ENCODE measurements around the gene YTHDC1. TPM values are rescaled to one million over a fixed set of nuclear protein-coding genes. Genes with fewer than 3 reads are reported as not detected.
A peak's percentile ranks its signal among the peaks of the same experiment; 100 is the strongest.

Gene YTHDC1
- total RNA-seq, 1 experiment from 2014 or later = 69.3 TPM

DNA sequence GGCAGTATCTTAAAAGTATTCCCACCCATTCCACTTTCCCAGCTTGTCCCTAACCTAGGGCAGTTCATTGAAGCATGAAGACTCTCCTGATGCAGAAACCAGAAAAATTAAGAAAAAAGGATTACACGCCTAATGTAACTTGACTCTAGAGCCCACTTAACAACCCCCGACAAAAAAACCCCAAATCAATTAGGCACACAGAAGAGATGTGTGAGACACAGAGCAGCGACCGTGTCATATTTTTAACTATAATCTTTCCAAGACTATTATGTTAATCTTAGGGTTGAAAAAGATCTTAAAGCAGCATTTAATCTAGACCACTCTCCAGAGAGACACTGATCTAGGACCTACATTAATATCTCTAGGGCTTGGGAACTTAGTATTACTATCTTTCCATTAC is 1.3 kb downstream of the YTHDC1 start:
- Histone ChIP-seq H3K4me2 (ENCODE audit: low read depth, low read length, poor library complexity, severe bottlenecking) (peak overlapping the region; percentile 70), H4K20me1 (ENCODE audit: insufficient read depth, low read depth, low read length) (peaks cover 53% of the 10 kb centered on the region), H3K9ac (ENCODE audit: low read length) (peak overlapping the region; percentile 85), H3K4me1 (ENCODE audit: low read length) (peaks cover 48% of the 10 kb centered on the region), H3K79me2 (ENCODE audit: low read length) (peaks cover 62% of the 10 kb centered on the region), H3K27me3 (ENCODE audit: low read length) (no peaks in the 10 kb centered on the region), H3K27ac (ENCODE audit: low read length) (peak overlapping the region; percentile 63), H2AFZ (ENCODE audit: low read length) (no peak overlapping the region), H3K9me3 (ENCODE audit: low read length) (no peaks in the 10 kb centered on the region), H3K4me3 (ENCODE audit: low read length) (peak overlapping the region; percentile 83), H3K9me2 (replicated peaks; ENCODE audit: insufficient read depth, low read length) (no peaks in the 10 kb centered on the region; the same call in 1 of the 2 replicates), H3K36me3 (ENCODE audit: insufficient read depth, low read length) (peaks cover 10% of the 10 kb centered on the region; the same call in 1 of the 2 replicates)
- DNase-seq = peak; percentile 60

- Histone ChIP-seq H3K27ac (ENCODE audit: low read length) (no peak overlapping the region), H3K36me3 (ENCODE audit: insufficient read depth, low read length) (peaks cover 10% of the 10 kb centered on the region; the same call in 1 of the 2 replicates), H3K4me2 (ENCODE audit: low read depth, low read length, poor library complexity, severe bottlenecking) (peak overlapping the region; percentile 70), H3K79me2 (ENCODE audit: low read length) (peaks cover 69% of the 10 kb centered on the region), H4K20me1 (ENCODE audit: insufficient read depth, low read depth, low read length) (peaks cover 53% of the 10 kb centered on the region), H3K4me1 (ENCODE audit: low read length) (peaks cover 50% of the 10 kb centered on the region), H3K9ac (ENCODE audit: low read length) (peak overlapping the region; percentile 85), H3K27me3 (ENCODE audit: low read length) (no peaks in the 10 kb centered on the region), H2AFZ (ENCODE audit: low read length) (no peak overlapping the region), H3K9me3 (ENCODE audit: low read length) (no peaks in the 10 kb centered on the region), H3K4me3 (ENCODE audit: low read length) (peak overlapping the region; percentile 83), H3K9me2 (replicated peaks; ENCODE audit: insufficient read depth, low read length) (no peaks in the 10 kb centered on the region; the same call in 1 of the 2 replicates)
- DNase-seq = no peak
Observed at GRCh38 chr4:68347845-68348244, 2.0 kb downstream of the YTHDC1 start.

- peaks cover 64% of the 10 kb centered on the region for H3K4me1 ChIP-seq (ENCODE audit: low read length)
- no peaks in the 10 kb centered on the region; the same call in 1 of the 2 replicates for H3K9me2 ChIP-seq (replicated peaks; ENCODE audit: insufficient read depth, low read length)
- H3K4me2 ChIP-seq (ENCODE audit: low read depth, low read length, poor library complexity, severe bottlenecking) = peak overlapping the region; percentile 70
- no peaks in the 10 kb centered on the region for H3K9me3 ChIP-seq (ENCODE audit: low read length)
- peaks cover 83% of the 10 kb centered on the region for H3K79me2 ChIP-seq (ENCODE audit: low read length)
- H3K27me3 ChIP-seq (ENCODE audit: low read length) = no peaks in the 10 kb centered on the region
- no peak overlapping the region for H2AFZ ChIP-seq (ENCODE audit: low read length)
- no peak overlapping the region for H3K9ac ChIP-seq (ENCODE audit: low read length)
- peaks cover 10% of the 10 kb centered on the region; the same call in 1 of the 2 replicates for H3K36me3 ChIP-seq (ENCODE audit: insufficient read depth, low read length)
- no peak for DNase-seq
- peaks cover 60% of the 10 kb centered on the region for H4K20me1 ChIP-seq (ENCODE audit: insufficient read depth, low read depth, low read length)
- H3K27ac ChIP-seq (ENCODE audit: low read length) = no peak overlapping the region
- H3K4me3 ChIP-seq (ENCODE audit: low read length) = no peak overlapping the region
Observed at GRCh38 chr4:68346461-68346860, 3.4 kb downstream of the YTHDC1 start.

DNA sequence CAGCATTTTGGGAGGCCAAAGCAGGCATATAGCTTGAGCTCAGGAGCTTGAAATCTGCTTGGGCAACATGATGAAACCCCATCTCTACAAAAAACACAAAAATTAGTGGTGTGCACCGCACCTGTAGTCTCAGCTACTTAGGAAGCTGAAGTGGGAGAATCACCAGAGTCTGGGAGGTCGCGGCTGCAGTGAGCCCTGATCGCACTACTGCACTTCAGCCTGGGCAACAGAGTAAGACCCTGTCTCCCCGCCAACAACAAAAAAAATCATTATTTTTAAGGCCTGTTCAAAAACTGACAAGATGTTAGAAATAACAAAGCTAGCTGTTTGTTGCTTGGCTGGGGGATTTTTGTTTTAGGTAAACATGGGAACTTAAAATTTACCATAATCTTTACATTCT is 5.1 kb downstream of the YTHDC1 start:
- peaks cover 75% of the 10 kb centered on the region for H3K4me1 ChIP-seq (ENCODE audit: low read length)
- no peaks in the 10 kb centered on the region for H3K27me3 ChIP-seq (ENCODE audit: low read length)
- no peak overlapping the region for H3K9ac ChIP-seq (ENCODE audit: low read length)
- H3K4me3 ChIP-seq (ENCODE audit: low read length) = no peak overlapping the region
- H3K36me3 ChIP-seq (ENCODE audit: insufficient read depth, low read length) = peaks cover 10% of the 10 kb centered on the region; the same call in 1 of the 2 replicates
- peaks cover 100% of the 10 kb centered on the region for H3K79me2 ChIP-seq (ENCODE audit: low read length)
- H3K27ac ChIP-seq (ENCODE audit: low read length) = no peak overlapping the region
- peaks cover 63% of the 10 kb centered on the region for H4K20me1 ChIP-seq (ENCODE audit: insufficient read depth, low read depth, low read length)
- DNase-seq = no peak
- H3K9me2 ChIP-seq (replicated peaks; ENCODE audit: insufficient read depth, low read length) = no peaks in the 10 kb centered on the region
- no peak overlapping the region for H3K4me2 ChIP-seq (ENCODE audit: low read depth, low read length, poor library complexity, severe bottlenecking)
- no peaks in the 10 kb centered on the region for H3K9me3 ChIP-seq (ENCODE audit: low read length)
- no peak overlapping the region for H2AFZ ChIP-seq (ENCODE audit: low read length)

DNA sequence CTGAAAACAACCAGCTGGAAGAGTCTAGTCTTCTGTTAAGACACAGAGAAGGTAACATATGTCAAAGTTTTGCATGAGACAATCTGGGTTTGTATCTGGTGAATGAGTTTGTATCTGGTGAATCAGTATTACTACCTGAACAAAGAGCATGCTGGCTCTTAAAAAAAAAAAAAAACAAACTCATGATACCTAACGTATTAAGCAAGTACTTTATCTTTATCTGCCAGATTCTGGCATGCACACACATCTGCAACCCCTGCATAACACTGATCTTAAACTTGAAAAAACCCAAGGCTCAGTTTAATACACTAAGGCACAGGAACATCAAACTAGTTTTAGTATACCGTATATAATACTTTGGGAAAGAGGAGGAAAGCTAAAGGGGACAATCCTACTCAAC is 5.8 kb downstream of the YTHDC1 start:
- H4K20me1 ChIP-seq (ENCODE audit: insufficient read depth, low read depth, low read length) = peaks cover 60% of the 10 kb centered on the region
- no peaks in the 10 kb centered on the region for H3K9me2 ChIP-seq (replicated peaks; ENCODE audit: insufficient read depth, low read length)
- no peaks in the 10 kb centered on the region for H3K9me3 ChIP-seq (ENCODE audit: low read length)
- no peaks in the 10 kb centered on the region for H3K27me3 ChIP-seq (ENCODE audit: low read length)
- no peak overlapping the region for H3K27ac ChIP-seq (ENCODE audit: low read length)
- no peak overlapping the region for H3K9ac ChIP-seq (ENCODE audit: low read length)
- no peak overlapping the region for H3K4me3 ChIP-seq (ENCODE audit: low read length)
- no peak for DNase-seq
- peaks cover 75% of the 10 kb centered on the region for H3K4me1 ChIP-seq (ENCODE audit: low read length)
- H3K36me3 ChIP-seq (ENCODE audit: insufficient read depth, low read length) = peaks cover 10% of the 10 kb centered on the region; the same call in 1 of the 2 replicates
- peaks cover 100% of the 10 kb centered on the region for H3K79me2 ChIP-seq (ENCODE audit: low read length)
- no peak overlapping the region for H2AFZ ChIP-seq (ENCODE audit: low read length)
- H3K4me2 ChIP-seq (ENCODE audit: low read depth, low read length, poor library complexity, severe bottlenecking) = no peak overlapping the region

DNA sequence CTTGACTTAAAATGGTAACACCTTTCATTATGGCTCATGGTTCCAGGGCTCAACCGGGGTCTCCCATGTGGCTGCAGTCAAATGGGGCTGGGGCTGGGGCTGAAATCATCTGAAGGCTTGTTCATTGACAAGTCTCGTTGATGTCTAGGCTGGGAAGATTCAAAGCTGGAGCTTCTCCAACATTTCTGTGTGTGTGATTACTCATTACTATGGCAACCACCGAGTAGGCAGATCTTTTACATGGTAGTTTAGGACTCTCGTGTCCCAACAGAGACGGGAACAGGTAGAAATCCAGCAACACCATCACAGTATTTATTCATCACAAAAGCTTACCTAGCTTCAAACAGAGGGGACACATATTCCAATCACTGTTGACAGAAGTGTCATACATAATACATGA is 7.8 kb downstream of the YTHDC1 start:
- no peak for DNase-seq
- Histone ChIP-seq H3K4me2 (ENCODE audit: low read depth, low read length, poor library complexity, severe bottlenecking) (no peak overlapping the region), H3K9me2 (replicated peaks; ENCODE audit: insufficient read depth, low read length) (no peaks in the 10 kb centered on the region; the same call in 1 of the 2 replicates), H3K4me1 (ENCODE audit: low read length) (peaks cover 62% of the 10 kb centered on the region), H3K79me2 (ENCODE audit: low read length) (peaks cover 100% of the 10 kb centered on the region), H3K4me3 (ENCODE audit: low read length) (no peak overlapping the region), H3K27ac (ENCODE audit: low read length) (no peak overlapping the region), H3K36me3 (ENCODE audit: insufficient read depth, low read length) (peaks cover 15% of the 10 kb centered on the region; the same call in 1 of the 2 replicates), H3K9ac (ENCODE audit: low read length) (no peak overlapping the region), H3K27me3 (ENCODE audit: low read length) (no peaks in the 10 kb centered on the region), H4K20me1 (ENCODE audit: insufficient read depth, low read depth, low read length) (peaks cover 40% of the 10 kb centered on the region), H3K9me3 (ENCODE audit: low read length) (no peaks in the 10 kb centered on the region), H2AFZ (ENCODE audit: low read length) (no peak overlapping the region)

DNA sequence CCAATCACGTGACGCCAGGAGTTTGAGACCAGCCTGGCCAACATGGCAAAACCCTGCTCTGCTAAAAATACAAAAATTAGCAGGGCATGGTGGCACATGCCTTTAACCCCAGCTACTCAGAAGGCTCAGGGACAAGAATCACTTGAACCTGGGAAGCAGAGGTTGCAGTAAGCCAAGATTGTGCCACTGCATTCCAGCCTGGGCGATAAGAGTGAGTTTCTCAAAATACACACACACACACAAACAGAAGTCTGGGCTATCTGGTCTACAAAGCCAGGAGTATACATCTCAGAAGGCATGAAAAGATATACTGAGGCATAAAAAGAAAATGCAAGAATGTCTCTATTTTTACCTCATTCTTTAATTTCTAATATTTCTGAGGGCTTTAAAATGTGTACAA is 11.3 kb downstream of the YTHDC1 start:
- H4K20me1 ChIP-seq (ENCODE audit: insufficient read depth, low read depth, low read length) = peaks cover 10% of the 10 kb centered on the region
- H2AFZ ChIP-seq (ENCODE audit: low read length) = no peak overlapping the region
- H3K9ac ChIP-seq (ENCODE audit: low read length) = no peak overlapping the region
- no peaks in the 10 kb centered on the region; the same call in 1 of the 2 replicates for H3K9me2 ChIP-seq (replicated peaks; ENCODE audit: insufficient read depth, low read length)
- no peak for DNase-seq
- no peak overlapping the region for H3K27ac ChIP-seq (ENCODE audit: low read length)
- H3K9me3 ChIP-seq (ENCODE audit: low read length) = no peaks in the 10 kb centered on the region
- no peak overlapping the region for H3K4me3 ChIP-seq (ENCODE audit: low read length)
- H3K4me1 ChIP-seq (ENCODE audit: low read length) = peaks cover 32% of the 10 kb centered on the region
- H3K36me3 ChIP-seq (ENCODE audit: insufficient read depth, low read length) = peaks cover 34% of the 10 kb centered on the region; the same call in 1 of the 2 replicates
- H3K27me3 ChIP-seq (ENCODE audit: low read length) = no peaks in the 10 kb centered on the region
- no peak overlapping the region for H3K4me2 ChIP-seq (ENCODE audit: low read depth, low read length, poor library complexity, severe bottlenecking)
- peaks cover 95% of the 10 kb centered on the region for H3K79me2 ChIP-seq (ENCODE audit: low read length)

DNA sequence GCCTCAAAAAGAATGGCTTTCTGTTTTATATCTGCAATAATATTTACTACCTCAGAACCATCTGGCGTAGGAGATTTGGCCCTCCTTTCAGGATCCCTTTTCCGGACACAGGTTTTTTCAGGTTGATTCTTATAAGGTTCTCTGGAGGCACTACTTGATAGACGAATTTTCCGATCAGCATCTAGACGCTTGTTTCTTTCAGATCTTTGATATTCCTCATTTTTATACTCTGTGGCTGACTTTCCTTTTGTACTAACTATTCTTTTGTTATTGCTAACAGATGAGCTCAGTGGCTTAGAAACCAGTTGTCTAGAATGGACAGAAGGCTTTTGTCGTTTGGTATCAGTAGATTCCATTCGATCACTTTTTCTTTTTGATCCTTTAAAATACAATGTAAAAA is 12.4 kb downstream of the YTHDC1 start:
- Histone ChIP-seq H3K79me2 (ENCODE audit: low read length) (peaks cover 95% of the 10 kb centered on the region), H3K4me2 (ENCODE audit: low read depth, low read length, poor library complexity, severe bottlenecking) (no peak overlapping the region), H2AFZ (ENCODE audit: low read length) (no peak overlapping the region), H3K4me1 (ENCODE audit: low read length) (peaks cover 25% of the 10 kb centered on the region), H4K20me1 (ENCODE audit: insufficient read depth, low read depth, low read length) (peaks cover 10% of the 10 kb centered on the region), H3K9ac (ENCODE audit: low read length) (no peak overlapping the region), H3K9me3 (ENCODE audit: low read length) (no peaks in the 10 kb centered on the region), H3K36me3 (ENCODE audit: insufficient read depth, low read length) (peaks cover 43% of the 10 kb centered on the region; the same call in 1 of the 2 replicates), H3K27me3 (ENCODE audit: low read length) (no peaks in the 10 kb centered on the region), H3K4me3 (ENCODE audit: low read length) (no peak overlapping the region), H3K27ac (ENCODE audit: low read length) (no peak overlapping the region), H3K9me2 (replicated peaks; ENCODE audit: insufficient read depth, low read length) (no peaks in the 10 kb centered on the region; the same call in 1 of the 2 replicates)
- no peak for DNase-seq
